NCI-H82 (cell line): ENCODE data around the gene RGS19.
"Not testable (repeated sequence)": the region's sequence is repeated elsewhere in the genome, so short reads cannot be mapped to it uniquely, and the experiment has no call there.

Source experiments
- DNase-seq: peaks from one replicate; lab custom pipeline; 2025; lab: John Stamatoyannopoulos, UW

Gene RGS19

GRCh38 chr20:64095455-64095854 lies 16.1 kb upstream of the RGS19 start:
- DNase-seq = no peak

DNA sequence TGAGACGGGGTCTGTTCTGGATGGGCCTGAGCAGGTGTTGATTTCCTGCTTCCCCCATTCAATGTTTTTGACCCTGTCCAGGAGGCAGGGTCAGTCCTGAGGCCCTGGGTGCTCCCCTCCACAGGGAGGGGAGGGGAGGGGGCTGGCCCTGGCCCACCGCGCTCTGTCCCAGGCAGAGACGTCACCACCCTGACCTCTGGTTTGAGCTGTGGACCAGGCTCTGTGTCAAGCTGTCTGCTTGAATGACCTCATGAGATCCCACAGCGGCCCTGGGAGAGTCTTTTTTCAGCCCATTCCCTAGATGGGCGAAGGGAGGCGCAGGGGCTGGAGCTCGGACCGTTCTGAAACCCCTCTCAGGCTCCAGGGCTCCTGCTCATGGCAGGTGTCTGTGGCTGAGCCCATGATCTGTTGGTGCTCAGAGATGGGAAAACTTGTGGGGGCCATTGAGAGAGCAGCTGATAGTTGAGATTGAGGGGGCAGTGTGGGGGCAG lies 13.7 kb upstream of the RGS19 start:
- peak; percentile 59 for DNase-seq

GRCh38 chr20:64092258-64093012 lies 13.1 kb upstream of the RGS19 start:
- DNase-seq = peak; percentile 60

- DNase-seq = peak; percentile 83
Observed at GRCh38 chr20:64091770-64092169, 12.5 kb upstream of the RGS19 start.

DNA sequence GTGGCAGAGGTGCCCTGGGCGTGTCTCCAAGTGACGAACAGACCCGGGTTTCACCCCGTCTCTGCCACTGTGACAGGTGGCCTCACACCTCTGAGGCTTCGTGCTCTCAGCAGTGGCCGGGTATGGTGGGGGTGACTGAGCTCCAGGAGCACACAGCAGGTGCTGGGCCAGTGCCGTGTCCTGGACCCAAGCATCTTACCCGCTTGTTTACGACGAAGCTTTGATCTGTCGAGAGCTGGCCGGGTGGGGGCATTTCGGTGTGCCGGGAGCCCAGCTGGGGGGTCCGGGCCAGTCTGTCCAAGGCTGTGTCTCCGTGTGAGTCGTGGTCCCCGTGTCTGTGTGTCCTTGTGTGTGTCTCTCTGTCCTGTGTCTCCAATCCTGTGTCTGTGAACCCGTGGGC lies 12.0 kb upstream of the RGS19 start:
- no peak for DNase-seq

DNA sequence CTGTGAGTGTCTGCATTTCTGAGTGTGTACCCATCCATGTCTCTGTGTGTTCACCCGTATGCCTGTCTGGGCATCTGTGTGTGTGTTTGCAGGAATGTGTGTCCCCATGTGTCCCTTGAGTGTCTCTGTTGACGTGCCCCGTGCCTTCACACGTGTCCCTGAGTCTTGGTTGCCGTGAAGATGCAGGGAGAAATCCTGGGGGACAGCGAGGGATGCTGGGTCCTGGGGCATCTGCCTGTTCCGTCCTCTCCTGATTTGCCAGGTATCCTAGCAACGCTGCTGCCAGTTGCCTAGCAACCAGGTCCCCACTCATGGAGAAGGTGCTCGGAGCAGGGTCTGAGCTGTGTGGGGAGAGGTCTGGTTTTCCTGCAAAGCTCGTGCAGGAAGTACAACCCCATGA lies 10.8 kb upstream of the RGS19 start:
- DNase-seq = peak; percentile 61

DNA sequence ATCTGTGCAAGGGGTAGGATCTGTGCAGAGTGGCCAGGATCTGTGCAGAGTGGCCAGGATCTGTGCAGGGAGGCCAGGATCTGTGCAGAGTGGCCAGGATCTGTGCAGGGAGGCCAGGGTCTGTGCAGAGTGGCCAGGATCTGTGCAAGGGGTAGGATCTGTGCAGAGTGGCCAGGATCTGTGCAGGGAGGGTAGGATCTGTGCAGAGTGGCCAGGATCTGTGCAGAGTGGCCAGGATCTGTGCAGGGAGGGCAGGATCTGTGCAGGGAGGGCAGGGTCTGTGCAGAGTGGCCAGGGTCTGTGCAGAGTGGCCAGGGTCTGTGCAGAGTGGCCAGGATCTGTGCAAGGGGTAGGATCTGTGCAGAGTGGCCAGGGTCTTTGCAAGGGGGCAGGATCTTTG lies 9.3 kb upstream of the RGS19 start:
- DNase-seq = not testable (repeated sequence)

DNA sequence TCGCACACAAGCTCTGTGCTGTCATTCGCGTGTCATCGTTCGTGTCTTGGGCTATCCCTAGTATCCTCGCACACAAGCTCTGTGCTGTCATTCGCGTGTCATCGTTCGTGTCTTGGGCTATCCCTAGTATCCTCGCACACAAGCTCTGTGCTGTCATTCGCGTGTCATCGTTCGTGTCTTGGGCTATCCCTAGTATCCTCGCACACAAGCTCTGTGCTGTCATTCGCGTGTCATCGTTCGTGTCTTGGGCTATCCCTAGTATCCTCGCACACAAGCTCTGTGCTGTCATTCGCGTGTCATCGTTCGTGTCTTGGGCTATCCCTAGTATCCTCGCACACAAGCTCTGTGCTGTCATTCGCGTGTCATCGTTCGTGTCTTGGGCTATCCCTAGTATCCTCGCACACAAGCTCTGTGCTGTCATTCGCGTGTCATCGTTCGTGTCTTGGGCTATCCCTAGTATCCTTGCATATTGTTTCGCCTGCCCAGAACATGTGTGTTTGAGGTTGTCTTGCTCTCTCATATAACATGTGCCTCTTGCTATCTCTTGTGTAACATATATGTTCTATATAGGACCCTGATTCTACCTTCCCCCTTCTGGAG lies 8.0 kb upstream of the RGS19 start:
- not testable (repeated sequence) for DNase-seq

GRCh38 chr20:64086801-64087200 lies 7.5 kb upstream of the RGS19 start:
- DNase-seq = no peak

DNA sequence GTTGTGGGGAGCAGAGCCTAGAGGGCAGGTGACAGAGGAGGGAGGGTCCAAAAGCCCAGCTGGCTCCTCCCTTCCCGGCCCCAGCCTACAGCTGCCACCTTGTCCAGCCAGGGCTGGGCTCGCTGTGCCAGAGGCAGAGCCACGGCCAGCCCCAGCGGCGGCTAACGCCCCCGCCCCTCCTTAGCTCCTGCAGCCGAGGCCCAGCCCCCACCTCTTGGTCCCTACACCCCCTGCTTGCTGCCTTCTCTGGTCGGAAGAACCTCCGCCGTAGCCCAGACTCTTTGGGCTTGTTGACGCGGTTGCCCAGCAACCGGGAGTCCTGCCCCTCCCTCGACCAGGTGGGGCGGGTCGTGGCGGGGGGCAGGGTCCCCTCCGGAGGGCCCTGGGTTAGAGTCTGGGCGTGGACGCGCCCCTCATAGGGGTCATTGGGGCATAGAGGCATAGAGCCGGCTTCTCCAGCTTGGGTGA lies 5.4 kb upstream of the RGS19 start:
- DNase-seq = peak; percentile 50

- DNase-seq = peak; percentile 50
Observed at GRCh38 chr20:64083804-64084684, 4.7 kb upstream of the RGS19 start, which contains the start of gene LKAAEAR1. LKAAEAR1 (minus strand) TSS chr20:64084398; CDS start chr20:64084219, 179 bp downstream.

GRCh38 chr20:64083378-64083803 lies 4.1 kb upstream of the RGS19 start:
- peak; percentile 93 for DNase-seq

DNA sequence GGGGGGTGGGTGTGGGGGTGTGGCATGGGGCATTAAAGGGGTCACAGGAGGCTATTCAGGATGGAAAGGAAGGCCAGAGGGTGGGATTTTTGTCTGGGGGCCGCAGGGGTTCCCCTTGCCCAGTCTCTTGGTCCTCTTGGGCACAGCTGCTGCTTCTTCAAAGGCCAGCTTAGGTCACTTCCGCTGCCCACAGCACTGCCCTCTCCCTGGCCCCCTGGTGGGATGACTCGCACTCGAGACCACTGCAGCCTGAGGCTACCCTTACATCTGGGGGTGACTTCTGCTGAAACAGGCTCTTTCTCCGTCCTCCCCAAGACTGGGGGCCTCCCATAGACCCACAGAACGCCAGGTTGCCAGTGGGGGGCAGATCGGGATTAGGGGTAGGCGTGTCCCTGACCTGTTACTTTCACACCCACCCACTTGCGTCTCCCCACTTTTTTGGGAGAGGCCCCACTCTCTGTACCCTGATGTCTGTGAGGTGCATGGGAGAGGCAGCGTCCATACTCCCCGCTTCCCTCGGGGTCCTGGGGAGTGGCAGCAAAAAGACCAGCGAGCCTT lies 3.6 kb upstream of the RGS19 start:
- DNase-seq = no peak

- DNase-seq = no peak
Observed at GRCh38 chr20:64082126-64082731, 2.9 kb upstream of the RGS19 start.

- DNase-seq = no peak
Observed at GRCh38 chr20:64081624-64081964, 2.3 kb upstream of the RGS19 start.

DNA sequence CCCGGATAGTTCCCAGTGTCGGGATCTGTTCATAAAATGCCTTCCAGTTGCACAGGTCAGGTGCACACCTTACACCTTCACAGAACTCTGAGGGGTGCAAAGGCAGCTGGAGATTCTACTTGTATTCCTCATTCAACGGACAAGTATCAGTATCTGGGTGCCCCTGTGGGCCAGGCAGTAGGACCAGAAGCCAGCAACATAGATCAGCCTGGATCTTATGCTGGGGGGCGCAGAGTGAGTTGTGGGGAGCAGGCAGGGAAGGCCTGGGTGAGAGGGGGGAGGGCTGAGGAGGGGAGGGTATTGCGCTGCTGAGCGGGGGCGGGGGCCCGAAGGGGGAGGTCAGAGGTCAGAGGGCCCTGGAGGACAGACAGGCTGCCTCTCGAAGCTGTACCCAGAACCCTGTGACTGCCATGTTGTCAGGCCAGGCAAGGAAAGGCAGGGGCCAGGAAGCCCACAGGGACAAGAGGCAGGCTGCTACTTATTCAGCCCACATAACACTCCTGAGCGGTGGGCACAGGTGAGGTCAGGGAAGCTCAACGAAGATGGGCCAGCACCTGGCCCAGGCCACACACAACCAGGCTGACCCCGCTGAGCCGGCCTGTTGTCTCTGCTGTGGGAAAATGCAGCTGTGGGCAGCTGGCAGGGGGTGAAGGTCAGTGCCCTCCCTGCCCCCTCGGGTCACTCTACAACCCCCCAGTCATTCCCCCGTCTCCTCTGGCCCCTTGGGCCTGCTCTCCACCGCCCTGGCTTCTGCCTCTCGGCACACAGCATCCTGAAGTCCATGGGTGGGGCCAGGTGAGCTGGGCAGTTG lies 1.7 kb upstream of the RGS19 start:
- DNase-seq = no peak

DNA sequence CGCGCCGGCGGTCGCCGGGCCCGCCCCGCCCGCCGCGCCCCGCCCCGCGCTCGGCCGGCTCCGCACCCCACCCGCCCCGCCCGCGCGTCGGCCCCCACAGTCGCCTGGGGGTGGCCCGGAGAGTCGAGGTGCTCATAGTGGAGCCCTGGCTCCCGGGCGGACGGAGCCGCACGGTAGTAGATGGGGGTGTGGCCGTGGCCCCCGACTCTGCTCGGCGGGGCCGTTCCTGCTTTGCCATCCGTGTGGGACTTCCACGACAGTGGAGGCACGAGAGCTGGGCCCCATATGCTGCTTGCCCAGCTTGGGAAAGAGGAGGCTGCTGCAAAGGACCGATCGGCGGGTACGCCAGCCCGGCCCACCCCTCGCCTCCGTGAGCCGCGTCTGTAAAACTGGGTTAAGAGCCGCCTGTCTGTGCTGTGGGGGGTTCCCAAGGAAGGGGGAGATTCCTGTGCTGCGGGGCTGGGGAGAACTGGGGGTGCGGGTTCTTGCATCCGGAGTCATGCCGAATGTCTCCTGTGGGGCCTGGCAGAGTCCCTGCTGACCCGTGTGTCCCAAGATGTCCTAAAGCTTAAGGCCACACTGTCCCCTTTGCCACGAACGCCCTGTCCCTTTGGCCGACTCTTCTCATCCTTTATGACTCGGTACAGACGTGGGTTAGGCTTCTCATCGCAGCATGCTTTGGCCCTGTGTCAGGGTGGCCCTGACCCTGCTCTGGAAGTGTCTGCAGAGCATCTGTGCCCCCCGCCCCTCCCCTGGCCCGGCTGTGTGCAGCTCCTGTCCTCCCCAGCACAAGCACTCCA lies 895 bp upstream of the RGS19 start, which contains the start of gene OPRL1:
OPRL1 (plus strand) TSS at position 70 of the 800 bp plus-strand sequence. CDS start 12,639 bp downstream, outside the sequence.
- peak; percentile 64 for DNase-seq

DNA sequence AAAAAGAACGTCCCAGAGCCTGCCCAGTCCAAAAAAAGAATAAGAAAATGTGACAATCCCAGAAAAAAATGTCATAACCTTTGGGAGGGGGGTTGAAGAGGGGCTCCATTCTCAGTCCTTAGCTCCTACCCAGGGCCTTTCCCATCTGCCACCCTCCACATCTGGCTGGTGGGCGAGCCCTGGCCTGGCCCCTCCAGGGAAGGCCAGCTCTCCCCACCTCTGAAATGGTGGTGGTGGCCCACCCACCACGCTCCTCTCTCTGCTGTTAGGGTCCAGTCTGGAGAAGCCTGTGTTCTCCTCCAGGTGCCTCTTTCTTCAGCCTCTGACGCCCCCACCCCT lies 415 bp downstream of the RGS19 start:
- DNase-seq = no peak

DNA sequence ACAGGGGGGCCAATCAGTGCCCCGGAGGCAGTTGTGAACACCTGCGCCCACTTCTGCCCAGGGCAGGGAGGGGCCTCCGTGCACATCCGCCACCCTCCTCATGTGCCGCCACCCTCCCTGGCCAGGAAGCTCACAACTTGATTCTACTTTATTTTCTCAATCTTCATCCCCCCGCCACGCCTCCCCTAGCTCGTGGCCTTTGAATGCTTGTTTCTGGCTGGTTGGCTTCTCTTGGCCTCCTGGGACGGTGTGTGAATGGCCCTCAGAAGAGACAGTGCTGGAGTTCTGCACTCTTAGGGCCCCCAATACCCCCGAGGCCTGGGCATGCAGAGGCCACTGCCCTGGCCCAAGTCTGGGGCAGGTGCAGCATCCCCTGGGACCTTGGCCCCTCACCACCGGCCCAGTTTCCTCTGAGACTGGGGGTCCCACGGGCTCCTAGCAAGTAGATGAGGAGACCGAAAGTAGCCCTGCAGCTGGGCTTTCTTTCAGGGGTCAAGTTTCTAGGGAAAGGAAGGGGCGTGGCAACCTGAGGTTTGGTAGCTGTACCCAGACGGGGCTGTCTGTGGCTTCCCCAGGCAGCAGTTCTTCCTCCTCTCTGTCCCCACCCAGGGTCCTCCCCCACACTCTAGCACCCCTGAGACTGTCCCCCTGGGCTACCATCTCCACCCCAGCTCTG lies 1.3 kb downstream of the RGS19 start:
- no peak for DNase-seq

GRCh38 chr20:64077541-64077875 lies 1.8 kb downstream of the RGS19 start:
- no peak for DNase-seq
